Measurements from ENCODE around the gene CYB5A.

Gene CYB5A

DNA sequence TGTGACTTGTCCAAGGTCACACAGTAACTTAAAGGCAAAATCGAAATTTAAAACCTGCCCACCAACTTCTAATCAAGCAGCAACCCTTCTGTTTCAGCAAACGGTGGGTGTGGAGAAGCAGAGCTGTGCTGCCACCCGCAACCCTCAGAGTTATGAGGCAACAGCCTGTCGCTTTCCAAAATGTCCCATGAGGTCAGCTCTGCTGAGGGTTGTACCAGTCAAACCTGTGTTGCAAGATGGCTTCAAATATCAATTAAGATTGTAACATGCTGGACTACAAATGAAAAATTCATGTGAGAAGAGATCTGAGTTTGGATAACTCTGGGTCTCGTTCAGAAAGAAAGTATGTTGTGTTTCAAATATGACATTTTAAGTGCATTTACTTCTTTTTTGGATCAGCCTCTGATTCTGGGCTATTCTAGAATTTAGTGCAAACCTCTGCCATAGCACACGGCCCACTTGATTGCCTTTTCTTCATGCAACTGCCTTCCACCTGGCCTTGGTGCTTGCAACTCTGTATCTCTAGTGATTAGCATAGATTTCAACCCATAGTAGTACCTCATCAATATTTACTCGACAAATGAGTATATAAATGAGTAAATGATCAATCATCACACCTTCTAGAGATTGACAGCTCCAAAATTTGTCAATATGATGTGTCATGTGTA, 74.2 kb downstream of the CYB5A start:
- H3K9me3 Mint-ChIP-seq: no peaks in the 10 kb centered on the region

DNA sequence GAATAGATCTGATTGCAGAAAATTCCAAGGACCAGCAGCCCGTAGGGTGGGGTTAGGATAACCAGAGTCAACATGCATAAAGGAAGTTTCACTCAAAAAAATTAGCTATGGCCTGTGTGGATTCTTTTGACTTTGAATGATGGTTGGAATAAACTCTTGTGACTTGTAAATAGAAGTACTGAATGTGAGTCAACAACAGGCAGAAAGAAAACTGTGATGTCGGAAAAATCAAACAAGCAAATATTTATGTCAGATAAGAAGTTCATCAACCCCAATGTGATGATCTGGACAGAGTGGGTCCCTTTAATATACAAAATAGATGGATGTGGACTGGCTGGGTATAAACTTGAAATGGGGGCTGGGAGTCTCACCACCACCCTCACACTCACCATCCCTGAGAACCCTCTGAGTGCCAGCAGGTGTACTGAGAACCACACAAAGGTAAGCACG, 75.1 kb downstream of the CYB5A start:
- Mint-ChIP-seq H3K36me3 (no peaks in the 10 kb centered on the region), H3K4me3 (no peak overlapping the region), H3K27me3 (peaks cover 13% of the 10 kb centered on the region), H3K4me1 (no peaks in the 10 kb centered on the region), H3K27ac (no peak overlapping the region), H3K9me3 (no peaks in the 10 kb centered on the region)
- no peak for DNase-seq (ENCODE audit: low spot score in 2 of 2)
- ATAC-seq (ENCODE audit: low read depth): no peak

More for the DNA sequence above, 74.2 kb downstream of the CYB5A start:
- Mint-ChIP-seq H3K4me1 (no peaks in the 10 kb centered on the region), H3K27ac (no peak overlapping the region), H3K4me3 (no peak overlapping the region), H3K27me3 (peaks cover 13% of the 10 kb centered on the region), H3K36me3 (no peaks in the 10 kb centered on the region)
- ATAC-seq (ENCODE audit: low read depth) (no peak), DNase-seq (ENCODE audit: low spot score in 2 of 2) (no peak)

GRCh38 chr18:74215863-74216262, 75.9 kb downstream of the CYB5A start:
- ATAC-seq (ENCODE audit: low read depth): no peak
- no peaks in the 10 kb centered on the region for H3K9me3 Mint-ChIP-seq
- H3K36me3 Mint-ChIP-seq: no peaks in the 10 kb centered on the region
- peaks cover 14% of the 10 kb centered on the region for H3K27me3 Mint-ChIP-seq
- H3K4me1 Mint-ChIP-seq: no peaks in the 10 kb centered on the region
- no peak overlapping the region for H3K27ac Mint-ChIP-seq
- no peak for DNase-seq (ENCODE audit: low spot score in 2 of 2)
- H3K4me3 Mint-ChIP-seq: no peak overlapping the region

DNA sequence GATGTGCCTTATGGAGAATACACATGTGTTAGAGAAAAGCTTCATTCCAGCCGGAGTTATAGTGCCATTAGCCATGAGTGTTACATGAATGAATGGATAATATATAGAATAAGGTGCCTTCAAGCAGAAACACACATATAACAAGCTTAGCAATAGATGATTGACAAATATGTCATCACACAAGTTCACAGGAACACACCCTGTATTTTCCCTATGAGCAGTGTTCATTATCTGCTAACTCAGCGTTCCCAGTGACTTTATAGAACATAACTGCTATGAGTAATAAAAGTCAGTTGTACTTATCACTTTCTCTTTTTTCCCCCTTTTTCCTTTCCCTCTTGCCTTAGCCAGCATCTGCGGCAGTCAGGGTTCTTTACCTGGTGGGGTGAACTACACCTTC, 78.3 kb downstream of the CYB5A start:
- no peak overlapping the region for H3K27ac Mint-ChIP-seq
- H3K9me3 Mint-ChIP-seq: no peaks in the 10 kb centered on the region
- no peaks in the 10 kb centered on the region for H3K36me3 Mint-ChIP-seq

GRCh38 chr18:74204526-74205152, 87.1 kb downstream of the CYB5A start:
- H3K27ac Mint-ChIP-seq: no peak overlapping the region
- no peak for DNase-seq (ENCODE audit: low spot score in 2 of 2)
- no peak overlapping the region for H3K4me3 Mint-ChIP-seq
- H3K27me3 Mint-ChIP-seq: no peaks in the 10 kb centered on the region
- H3K4me1 Mint-ChIP-seq: no peaks in the 10 kb centered on the region
- no peaks in the 10 kb centered on the region for H3K9me3 Mint-ChIP-seq
- no peaks in the 10 kb centered on the region for H3K36me3 Mint-ChIP-seq
- no peak for ATAC-seq (ENCODE audit: low read depth)

More for the DNA sequence above, 78.3 kb downstream of the CYB5A start:
- H3K4me3 Mint-ChIP-seq: no peak overlapping the region
- H3K27me3 Mint-ChIP-seq: peaks cover 14% of the 10 kb centered on the region
- H3K4me1 Mint-ChIP-seq: no peaks in the 10 kb centered on the region
- DNase-seq (ENCODE audit: low spot score in 2 of 2) (no peak), ATAC-seq (ENCODE audit: low read depth) (no peak)

GRCh38 chr18:74203811-74204210, 88.0 kb downstream of the CYB5A start:
- no peaks in the 10 kb centered on the region for H3K4me1 Mint-ChIP-seq
- ATAC-seq (ENCODE audit: low read depth): no peak

More at GRCh38 chr18:74203811-74204210, 88.0 kb downstream of the CYB5A start:
- no peak for DNase-seq (ENCODE audit: low spot score in 2 of 2)
- Mint-ChIP-seq H3K36me3 (no peaks in the 10 kb centered on the region), H3K9me3 (no peaks in the 10 kb centered on the region), H3K4me3 (no peak overlapping the region), H3K27me3 (no peaks in the 10 kb centered on the region), H3K27ac (no peak overlapping the region)

Measured in memory B cell (primary cell).